ENCODE results near the gene TMEM125.

The TMEM125 gene

GRCh38 chr1:43303471-43304313, 33.9 kb downstream of the TMEM125 start:
- TF ChIP-seq, protein P1, sequence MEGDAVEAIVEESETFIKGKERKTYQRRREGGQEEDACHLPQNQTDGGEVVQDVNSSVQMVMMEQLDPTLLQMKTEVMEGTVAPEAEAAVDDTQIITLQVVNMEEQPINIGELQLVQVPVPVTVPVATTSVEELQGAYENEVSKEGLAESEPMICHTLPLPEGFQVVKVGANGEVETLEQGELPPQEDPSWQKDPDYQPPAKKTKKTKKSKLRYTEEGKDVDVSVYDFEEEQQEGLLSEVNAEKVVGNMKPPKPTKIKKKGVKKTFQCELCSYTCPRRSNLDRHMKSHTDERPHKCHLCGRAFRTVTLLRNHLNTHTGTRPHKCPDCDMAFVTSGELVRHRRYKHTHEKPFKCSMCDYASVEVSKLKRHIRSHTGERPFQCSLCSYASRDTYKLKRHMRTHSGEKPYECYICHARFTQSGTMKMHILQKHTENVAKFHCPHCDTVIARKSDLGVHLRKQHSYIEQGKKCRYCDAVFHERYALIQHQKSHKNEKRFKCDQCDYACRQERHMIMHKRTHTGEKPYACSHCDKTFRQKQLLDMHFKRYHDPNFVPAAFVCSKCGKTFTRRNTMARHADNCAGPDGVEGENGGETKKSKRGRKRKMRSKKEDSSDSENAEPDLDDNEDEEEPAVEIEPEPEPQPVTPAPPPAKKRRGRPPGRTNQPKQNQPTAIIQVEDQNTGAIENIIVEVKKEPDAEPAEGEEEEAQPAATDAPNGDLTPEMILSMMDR (IDR thresholded peaks at IDR 0.05; ENCODE audit: borderline replicate concordance, control extremely low read depth, extremely low read depth, insufficient read depth, missing control alignments) = no peak

DNA sequence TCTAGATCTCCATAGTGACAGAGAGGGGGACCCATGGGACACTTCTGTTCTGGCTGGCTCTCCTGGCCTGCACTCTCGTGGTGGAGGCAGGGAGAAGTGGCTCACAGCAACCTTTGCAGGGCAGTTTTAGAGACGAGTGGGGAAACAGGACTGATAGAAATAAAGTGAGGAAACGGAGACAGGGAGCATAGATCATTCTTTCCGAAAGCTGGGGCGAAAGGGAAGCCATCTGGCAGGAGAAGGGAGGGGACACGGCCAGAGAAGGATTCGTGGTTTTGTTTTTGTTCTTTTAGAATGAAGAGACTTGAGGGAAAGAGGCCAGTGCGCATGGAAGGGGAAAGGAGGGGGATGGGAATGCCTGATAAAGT, 34.5 kb downstream of the TMEM125 start:
- DNase-seq (ENCODE audit: low spot score) = no peak
- in situ Hi-C loops (cut with MboI; ENCODE audit: low sequenced_read_pairs, unreplicated experiment) = no loop called here
- TF ChIP-seq, protein P1 (IDR thresholded peaks at IDR 0.05; ENCODE audit: borderline replicate concordance, control extremely low read depth, extremely low read depth, insufficient read depth, missing control alignments) = no peak

More at GRCh38 chr1:43303471-43304313, 33.9 kb downstream of the TMEM125 start:
- in situ Hi-C loops (cut with MboI; ENCODE audit: low sequenced_read_pairs, unreplicated experiment) = no loop called here
- no peak for DNase-seq (ENCODE audit: low spot score)

GRCh38 chr1:43304771-43305300, 35.1 kb downstream of the TMEM125 start:
- in situ Hi-C loops (cut with MboI; ENCODE audit: low sequenced_read_pairs, unreplicated experiment) = no loop called here
- TF ChIP-seq, protein P1 (IDR thresholded peaks at IDR 0.05; ENCODE audit: borderline replicate concordance, control extremely low read depth, extremely low read depth, insufficient read depth, missing control alignments) = no peak
- no peak for DNase-seq (ENCODE audit: low spot score)

- in situ Hi-C loops (cut with MboI; ENCODE audit: low sequenced_read_pairs, unreplicated experiment) = no loop called here
- TF ChIP-seq, protein P1 (IDR thresholded peaks at IDR 0.05; ENCODE audit: borderline replicate concordance, control extremely low read depth, extremely low read depth, insufficient read depth, missing control alignments) = no peak
- no peak for DNase-seq (ENCODE audit: low spot score)
These were observed 35.7 kb downstream of the TMEM125 start for GRCh38 chr1:43305461-43305860.

GRCh38 chr1:43305926-43306687, 36.3 kb downstream of the TMEM125 start:
- TF ChIP-seq, protein P1 (IDR thresholded peaks at IDR 0.05; ENCODE audit: borderline replicate concordance, control extremely low read depth, extremely low read depth, insufficient read depth, missing control alignments) = no peak
- DNase-seq (ENCODE audit: low spot score) = no peak
- in situ Hi-C loops (cut with MboI; ENCODE audit: low sequenced_read_pairs, unreplicated experiment) = no loop called here

GRCh38 chr1:43306688-43307457, 37.1 kb downstream of the TMEM125 start:
- TF ChIP-seq, protein P1 (IDR thresholded peaks at IDR 0.05; ENCODE audit: borderline replicate concordance, control extremely low read depth, extremely low read depth, insufficient read depth, missing control alignments) = no peak
- DNase-seq (ENCODE audit: low spot score) = no peak
- in situ Hi-C loops (cut with MboI; ENCODE audit: low sequenced_read_pairs, unreplicated experiment) = no loop called here

Data from GM13976 (cell line).